Left lung (tissue), 10 donors: Measurements from ENCODE around the gene ZGRF1. TPM values are rescaled to one million over a fixed set of nuclear protein-coding genes. Genes with fewer than 3 reads are reported as not detected.

Experiments
- ATAC-seq: fragments of 200-7000 bp; cut with Tn5 transposase; one replicate; pipeline ENCODE4 v1.9.1; 2020; ENCODE audit warnings: moderate library complexity
- DNase-seq, 4 donors: peaks; one replicate each; pipeline ENCODE4 v3.0.0-alpha.2; 2013 to 2020
- H3K27ac ChIP-seq, 2 donors: fragments of 200-600 bp; sonication (generic) in 1 of 2; one replicate each; pipeline versions ENCODE4 v1.5.0 to v1.8.0; 2020 to 2021
- H3K27me3 ChIP-seq, 2 donors: fragments of 200-600 bp; sonication (generic) in 1 of 2; one replicate each; pipeline versions ENCODE4 v1.5.0 to v1.8.0; 2020 to 2021
- H3K36me3 ChIP-seq, 2 donors: fragments of 200-600 bp; sonication (generic) in 1 of 2; one replicate each; pipeline versions ENCODE4 v1.5.0 to v1.8.0; 2020 to 2021
- H3K4me1 ChIP-seq, 2 donors: fragments of 200-600 bp; one replicate each; pipeline ENCODE4 v1.8.0; 2021
- H3K4me3 ChIP-seq, 2 donors: fragments of 200-600 bp; sonication (generic) in 1 of 2; one replicate each; pipeline versions ENCODE4 v1.5.0 to v1.8.0; 2020 to 2021; ENCODE audit warnings: mild to moderate bottlenecking in 1 of 2
- H3K9me3 ChIP-seq, 2 donors: fragments of 200-600 bp; sonication (generic) in 1 of 2; one replicate each; pipeline versions ENCODE4 v1.5.0 to v1.8.0; 2020 to 2021
- intact Hi-C, 2 donors: fragments of 100-400 bp; cut with DNase I; formaldehyde crosslinking; loops; one replicate each; pipeline versions ENCODE4 v1.11.2 to v1.14.2; 2022
- polyA plus RNA-seq, 6 donors: library from polyadenylated mRNA; unstranded; fragments of 120-200 nt; gene quantifications; one replicate each; pipeline ENCODE4 v1.2.1, GENCODE V29; 2013; ENCODE audit not compliant: insufficient read length in 6 of 6
- total RNA-seq, 2 donors: library from RNA; stranded (reverse); fragmentation: NEBNext Ultra II Directional; extraction: Animal tissue kit (Norgen Biotek cat#: 25700); gene quantifications; one replicate each; pipeline ENCODE4 v1.2.1, GENCODE V29; 2021
- TF ChIP-seq, protein P1 (sequence below), 2 donors: fragments of 200-600 bp; sonication (generic) in 1 of 2; IDR thresholded peaks; one replicate each; pipeline versions ENCODE4 v1.5.0 to v1.8.0; 2021; ENCODE audit warnings: antibody characterized with exemption in 2 of 2
- donor health status: DM: no; HTN: yes; CAD: no.
- donor health status: DM: no; HTN: no; CAD: no.

Gene ZGRF1
- total and polyA plus RNA-seq, 8 donors = 5.9 to 31.8 (median 18.6) TPM

GRCh38 chr4:112552668-112553067 is 84.0 kb downstream of the ZGRF1 start:
- DNase-seq (no peak), ATAC-seq (peak; percentile 37)
- Histone ChIP-seq H3K36me3 (no peaks in the 10 kb centered on the region), H3K27ac (no peak overlapping the region), H3K9me3 (no peaks in the 10 kb centered on the region), H3K4me1 (no peaks in the 10 kb centered on the region), H3K27me3 (no peaks in the 10 kb centered on the region), H3K4me3 (no peak overlapping the region)
- intact Hi-C loops = no loop called here
- TF ChIP-seq, protein P1, sequence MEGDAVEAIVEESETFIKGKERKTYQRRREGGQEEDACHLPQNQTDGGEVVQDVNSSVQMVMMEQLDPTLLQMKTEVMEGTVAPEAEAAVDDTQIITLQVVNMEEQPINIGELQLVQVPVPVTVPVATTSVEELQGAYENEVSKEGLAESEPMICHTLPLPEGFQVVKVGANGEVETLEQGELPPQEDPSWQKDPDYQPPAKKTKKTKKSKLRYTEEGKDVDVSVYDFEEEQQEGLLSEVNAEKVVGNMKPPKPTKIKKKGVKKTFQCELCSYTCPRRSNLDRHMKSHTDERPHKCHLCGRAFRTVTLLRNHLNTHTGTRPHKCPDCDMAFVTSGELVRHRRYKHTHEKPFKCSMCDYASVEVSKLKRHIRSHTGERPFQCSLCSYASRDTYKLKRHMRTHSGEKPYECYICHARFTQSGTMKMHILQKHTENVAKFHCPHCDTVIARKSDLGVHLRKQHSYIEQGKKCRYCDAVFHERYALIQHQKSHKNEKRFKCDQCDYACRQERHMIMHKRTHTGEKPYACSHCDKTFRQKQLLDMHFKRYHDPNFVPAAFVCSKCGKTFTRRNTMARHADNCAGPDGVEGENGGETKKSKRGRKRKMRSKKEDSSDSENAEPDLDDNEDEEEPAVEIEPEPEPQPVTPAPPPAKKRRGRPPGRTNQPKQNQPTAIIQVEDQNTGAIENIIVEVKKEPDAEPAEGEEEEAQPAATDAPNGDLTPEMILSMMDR (IDR thresholded peaks at IDR 0.05) = no peak

DNA sequence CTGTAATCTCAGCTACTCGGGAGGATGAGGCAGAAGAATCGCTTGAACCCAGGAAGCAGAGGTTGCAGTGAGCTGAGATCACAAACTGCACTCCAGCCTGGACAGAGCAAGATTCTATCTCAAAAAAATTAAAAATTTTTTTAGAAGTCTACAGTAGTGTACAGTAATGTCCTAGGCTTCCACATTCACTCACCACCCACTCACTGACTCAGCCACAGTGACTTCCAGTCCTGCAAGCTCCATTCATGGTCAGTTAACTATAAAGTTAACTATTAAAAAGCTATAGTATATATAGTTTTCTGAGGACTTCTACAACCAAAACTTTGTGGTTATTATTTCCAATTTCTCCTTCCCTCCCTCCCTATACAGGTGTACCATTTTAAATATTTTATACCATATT is 86.0 kb downstream of the ZGRF1 start:
- intact Hi-C loops = no loop called here
- H3K4me3 ChIP-seq = no peak overlapping the region
- H3K9me3 ChIP-seq = no peaks in the 10 kb centered on the region
- ATAC-seq (no peak), DNase-seq (no peak)
- no peaks in the 10 kb centered on the region for H3K36me3 ChIP-seq
- TF ChIP-seq, protein P1 (IDR thresholded peaks at IDR 0.05) = no peak
- no peak overlapping the region for H3K27ac ChIP-seq
- no peaks in the 10 kb centered on the region for H3K27me3 ChIP-seq
- no peaks in the 10 kb centered on the region for H3K4me1 ChIP-seq

DNA sequence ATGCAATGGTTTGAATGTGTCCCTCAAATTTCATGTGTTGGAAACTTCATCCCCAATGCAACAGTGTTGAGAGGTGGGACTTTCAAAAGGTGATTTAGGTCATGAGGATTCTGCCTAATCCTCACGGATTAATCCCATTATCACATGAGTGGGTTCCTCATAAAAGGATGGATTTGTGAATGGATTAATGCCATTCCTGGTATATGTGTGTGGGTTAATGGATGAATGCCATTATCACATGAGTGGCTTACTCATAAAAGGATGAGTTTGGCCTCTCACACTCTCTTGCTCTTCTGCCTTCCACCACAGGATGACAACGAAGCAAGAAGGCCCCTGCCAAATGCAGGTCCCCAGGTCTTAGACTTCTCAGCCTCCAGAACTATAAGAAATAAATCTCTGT is 90.2 kb downstream of the ZGRF1 start:
- DNase-seq (no peak), ATAC-seq (no peak)
- no peaks in the 10 kb centered on the region for H3K9me3 ChIP-seq
- no peaks in the 10 kb centered on the region for H3K4me1 ChIP-seq
- TF ChIP-seq, protein P1 (IDR thresholded peaks at IDR 0.05) = no peak
- H3K27me3 ChIP-seq = no peaks in the 10 kb centered on the region
- intact Hi-C loops = no loop called here
- H3K4me3 ChIP-seq = no peak overlapping the region
- no peak overlapping the region for H3K27ac ChIP-seq
- no peaks in the 10 kb centered on the region for H3K36me3 ChIP-seq

- intact Hi-C loops = no loop called here
- Histone ChIP-seq H3K9me3 (no peaks in the 10 kb centered on the region), H3K4me3 (no peak overlapping the region)
Observed at GRCh38 chr4:112545346-112545745, 91.4 kb downstream of the ZGRF1 start.

DNA sequence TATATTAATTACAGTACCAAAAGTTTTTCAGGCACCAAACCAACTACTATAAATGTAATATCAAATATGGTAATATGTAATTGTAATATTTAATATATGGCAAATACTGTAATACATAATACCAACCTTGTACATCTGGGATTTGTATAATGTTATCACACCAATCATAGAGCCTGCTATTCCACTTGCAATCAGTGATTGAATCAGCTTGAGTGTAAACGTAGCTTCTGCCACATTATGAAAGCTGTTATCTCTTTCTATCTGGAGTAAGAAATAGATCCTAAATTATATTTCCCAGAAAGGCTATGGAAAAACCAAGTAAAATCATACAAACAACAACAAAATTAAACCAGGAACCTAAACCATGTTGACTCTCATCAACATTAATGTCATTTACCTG is 96.0 kb downstream of the ZGRF1 start:
- intact Hi-C loops = no loop called here
- TF ChIP-seq, protein P1 (IDR thresholded peaks at IDR 0.05) = no peak
- H3K4me3 ChIP-seq = no peak overlapping the region
- DNase-seq (no peak), ATAC-seq (no peak)
- no peaks in the 10 kb centered on the region for H3K4me1 ChIP-seq
- H3K27me3 ChIP-seq = no peaks in the 10 kb centered on the region
- no peaks in the 10 kb centered on the region for H3K9me3 ChIP-seq
- no peaks in the 10 kb centered on the region for H3K36me3 ChIP-seq
- no peak overlapping the region for H3K27ac ChIP-seq

More at GRCh38 chr4:112545346-112545745, 91.4 kb downstream of the ZGRF1 start:
- no peak for DNase-seq
- Histone ChIP-seq H3K36me3 (no peaks in the 10 kb centered on the region), H3K4me1 (no peaks in the 10 kb centered on the region), H3K27me3 (no peaks in the 10 kb centered on the region), H3K27ac (no peak overlapping the region)
- TF ChIP-seq, protein P1 (IDR thresholded peaks at IDR 0.05) = no peak
- no peak for ATAC-seq
